B cell (primary cell): ENCODE measurements around the gene ZDHHC14.

Experiments
- CTCF ChIP-seq: fragments of 200-600 bp; IDR thresholded peaks from one replicate; pipeline ENCODE4 v1.8.0; 2022; ENCODE audit warnings: antibody characterized with exemption, mild to moderate bottlenecking
- EZH2 ChIP-seq: IDR thresholded peaks from 2 replicates; pipeline ENCODE4 v1.6.1; 2012; ENCODE audit warnings: borderline replicate concordance, low read depth, mild to moderate bottlenecking, moderate library complexity, low read length; ENCODE audit not compliant: insufficient read depth, poor library complexity, severe bottlenecking

GRCh38 chr6:157587127-157587926 is 206.3 kb downstream of the ZDHHC14 start:
- TF ChIP-seq EZH2 (no peak), CTCF (no peak)
